HCT116 (cell line): ENCODE data around the gene DNAAF5. TPM values are rescaled to one million over a fixed set of nuclear protein-coding genes. Genes with fewer than 3 reads are reported as not detected.
"Not testable (repeated sequence)": the region's sequence is repeated elsewhere in the genome, so short reads cannot be mapped to it uniquely, and the experiment has no call there.

ENCODE experiments used
- ATAC-seq: fragments of 200-7000 bp; cut with Tn5 transposase; 2 replicates; pipeline ENCODE4 v1.9.1; 2020; ENCODE audit warnings: mild to moderate bottlenecking, moderate library complexity
- BruUV-seq: library from RNA; stranded (reverse); fragments of 400-500 nt; replicated peaks from 2 replicates; lab custom pipeline; 2021; lab: Mats Ljungman, UMichigan
- CTCF ChIA-PET: fragments of 300-600 bp; sonication (Branson Sonifier 250); formaldehyde crosslinking; loops from one replicate; lab custom pipeline; 2021; ENCODE audit warnings: antibody characterized with exemption; lab: Charles Lee
- POLR2A ChIA-PET: fragments of 300-600, 350-600 bp; sonication (Branson Sonifier 250); formaldehyde crosslinking; loops from one replicate; lab custom pipeline; 2021; ENCODE audit warnings: antibody characterized with exemption; lab: Charles Lee
- RAD21 ChIA-PET, 2 experiments: fragments of 300-600 bp; sonication (Branson Sonifier 250); formaldehyde crosslinking; loops; one replicate each; lab custom pipeline; 2023; ENCODE audit warnings: low total read pairs in 2 of 2; ENCODE audit not compliant: uncharacterized antibody in 2 of 2, unreplicated experiment in 2 of 2, low non-redundant PET in 1 of 2; lab: Charles Lee
- DNase-seq: peaks from one replicate; pipeline ENCODE4 v3.0.0-alpha.2; 2010; ENCODE audit warnings: low read depth, low spot score
- H2AFZ ChIP-seq: fragments of 200-600 bp; shearing (Covaris generic), sonication (generic); 2 replicates; pipeline ENCODE4 v1.6.1; 2017; ENCODE audit warnings: low read depth, mixed run types, mixed read lengths, antibody characterized with exemption, low read length; ENCODE audit not compliant: poor library complexity, severe bottlenecking
- H3K27ac ChIP-seq: 2 replicates; pipeline ENCODE4 v1.5.1; 2012; ENCODE audit warnings: low read depth, low read length
- H3K27me3 ChIP-seq: fragments of 200-600 bp; sonication (generic); 2 replicates; pipeline ENCODE4 v1.6.1; 2016; ENCODE audit warnings: mixed run types, low read length, mixed read lengths; ENCODE audit not compliant: insufficient read depth
- H3K36me3 ChIP-seq, 2 experiments: fragments of 200-500 bp in 1 of 2; fragments of 200-600 bp in 1 of 2; sonication (Bioruptor generic) in 1 of 2; sonication (generic) in 1 of 2; 2 replicates each; pipeline versions ENCODE4 v1.5.1 to v1.6.1; 2014 to 2016; ENCODE audit warnings: low read length in 2 of 2, inconsistent platforms in 1 of 2, mixed read lengths in 1 of 2, mixed run types in 1 of 2; ENCODE audit not compliant: insufficient read depth in 2 of 2, control insufficient read depth in 1 of 2
- H3K4me1 ChIP-seq, 2 experiments: fragments of 200-600 bp in 1 of 2; sonication (generic) in 1 of 2; 2 replicates each; pipeline versions ENCODE4 v1.5.1 to v1.6.1; 2012 to 2017; ENCODE audit warnings: low read length in 2 of 2, inconsistent platforms in 1 of 2, mild to moderate bottlenecking in 1 of 2, mixed read lengths in 1 of 2, mixed run types in 1 of 2, moderate library complexity in 1 of 2; ENCODE audit not compliant: insufficient read depth in 2 of 2, control insufficient read depth in 1 of 2
- H3K4me2 ChIP-seq: fragments of 200-600 bp; sonication (generic); 2 replicates; pipeline ENCODE4 v1.6.1; 2017; ENCODE audit warnings: mixed run types, low read length, mixed read lengths
- H3K4me3 ChIP-seq, 2 experiments: fragments of 200-600 bp in 1 of 2; sonication (generic) in 1 of 2; replicated peaks in 1 of 2; 2 replicates each; pipeline ENCODE4 v1.5.1; 2011 to 2016; ENCODE audit warnings: low read length in 2 of 2, control low read depth in 1 of 2, low read depth in 1 of 2, mild to moderate bottlenecking in 1 of 2, mixed read lengths in 1 of 2, mixed run types in 1 of 2
- H3K79me2 ChIP-seq: fragments of 200-600 bp; sonication (generic); 2 replicates; pipeline ENCODE4 v1.6.1; 2017; ENCODE audit warnings: mild to moderate bottlenecking, mixed run types, low read length, moderate library complexity, mixed read lengths; ENCODE audit not compliant: insufficient read depth
- H3K9ac ChIP-seq: fragments of 200-600 bp; sonication (generic); 2 replicates; pipeline ENCODE4 v1.6.1; 2016; ENCODE audit warnings: low read length, mixed read lengths
- H3K9me2 ChIP-seq: fragments of 200-600 bp; sonication (generic), shearing (Covaris generic); 2 replicates; pipeline ENCODE4 v1.6.1; 2017; ENCODE audit warnings: mixed run types, mild to moderate bottlenecking, moderate library complexity; ENCODE audit not compliant: insufficient read depth
- H3K9me3 ChIP-seq, 2 experiments: fragments of 200-500 bp in 1 of 2; fragments of 200-600 bp in 1 of 2; sonication (Bioruptor generic) in 1 of 2; sonication (generic) in 1 of 2; 2 replicates each; pipeline ENCODE4 v1.6.1; 2014 to 2017; ENCODE audit warnings: low read length in 2 of 2, mixed read lengths in 2 of 2, inconsistent platforms in 1 of 2, low read depth in 1 of 2, mild to moderate bottlenecking in 1 of 2, mixed run types in 1 of 2, moderate library complexity in 1 of 2; ENCODE audit not compliant: control insufficient read depth in 1 of 2, insufficient read depth in 1 of 2
- H4K20me1 ChIP-seq: fragments of 200-600 bp; sonication (generic), shearing (Covaris generic); 2 replicates; pipeline ENCODE4 v1.6.1; 2017; ENCODE audit warnings: mixed run types, mild to moderate bottlenecking, moderate library complexity; ENCODE audit not compliant: insufficient read depth
- CBX3 ChIP-seq: IDR thresholded peaks from 2 replicates; pipeline ENCODE4 v1.6.1; 2012; ENCODE audit warnings: low read depth
- CEBPB ChIP-seq: IDR thresholded peaks from 2 replicates; pipeline ENCODE4 v1.6.1; 2012; ENCODE audit warnings: low read depth
- CTCF ChIP-seq, 3 experiments: fragments of 200-600 bp in 1 of 3; sonication (generic) in 1 of 3; IDR thresholded peaks in 2 of 3; conservative IDR thresholded peaks in 1 of 3; 2 replicates each; pipeline ENCODE4 v1.5.1; 2012 to 2017; ENCODE audit warnings: low read depth in 2 of 3, low read length in 2 of 3, antibody characterized with exemption in 1 of 3, borderline replicate concordance in 1 of 3, control low read depth in 1 of 3, mild to moderate bottlenecking in 1 of 3, mixed read lengths in 1 of 3, mixed run types in 1 of 3, moderate library complexity in 1 of 3; ENCODE audit not compliant: insufficient read depth in 1 of 3
- ELF1 ChIP-seq: IDR thresholded peaks from 2 replicates; pipeline ENCODE4 v1.6.1; 2012; ENCODE audit warnings: low read depth, borderline replicate concordance
- EZH2 ChIP-seq: fragments of 200-600 bp; sonication (generic); IDR thresholded peaks from 2 replicates; pipeline ENCODE4 v1.6.1; 2017; ENCODE audit warnings: antibody characterized with exemption, mixed run types
- FOSL1 ChIP-seq: IDR thresholded peaks from 2 replicates; pipeline ENCODE4 v1.6.1; 2012; ENCODE audit warnings: low read depth
- POLR2AphosphoS5 ChIP-seq: IDR thresholded peaks from 2 replicates; pipeline ENCODE4 v1.6.1; 2011; ENCODE audit warnings: mild to moderate bottlenecking, low read depth, low read length, moderate library complexity
- RAD21 ChIP-seq: IDR thresholded peaks from 2 replicates; pipeline ENCODE4 v1.6.1; 2012; ENCODE audit warnings: low read depth, mild to moderate bottlenecking
- SIN3A ChIP-seq: IDR thresholded peaks from 2 replicates; pipeline ENCODE4 v1.6.1; 2012; ENCODE audit warnings: low read depth
- YY1 ChIP-seq: IDR thresholded peaks from 2 replicates; pipeline ENCODE4 v1.6.1; 2011; ENCODE audit warnings: low read length, low read depth, moderate library complexity, mild to moderate bottlenecking; ENCODE audit not compliant: insufficient replicate concordance; ENCODE audit errors: extremely low read depth
- ZFX ChIP-seq: fragments of 450-650 bp; IDR thresholded peaks from 2 replicates; pipeline ENCODE4 v1.6.1; 2017
- intact Hi-C: fragments of 100-400 bp; cut with micrococcal nuclease; formaldehyde crosslinking; loops from 2 replicates; pipeline ENCODE4 v1.10.0; 2022
- total RNA-seq: library from RNA; stranded (reverse); gene quantifications from one replicate; pipeline ENCODE4 v1.2.1, GENCODE V29; 2021; ENCODE audit not compliant: unreplicated experiment
- TF ChIP-seq, protein P1 (sequence below): IDR thresholded peaks from 2 replicates; pipeline ENCODE4 v1.6.1; 2011; ENCODE audit warnings: mild to moderate bottlenecking, low read length, moderate library complexity; ENCODE audit not compliant: insufficient replicate concordance; ENCODE audit errors: extremely low read depth
- TF ChIP-seq, protein P2 (sequence below): IDR thresholded peaks from 2 replicates; pipeline ENCODE4 v1.6.1; 2012

DNAAF5 gene
- total RNA-seq, 1 experiment from 2014 or later = 69.4 TPM

GRCh38 chr7:794671-795329 is 68.3 kb downstream of the DNAAF5 start:
- Histone ChIP-seq H3K36me3 (no peaks in the 10 kb centered on the region), H3K79me2 (no peaks in the 10 kb centered on the region), H2AFZ (no peak overlapping the region), H3K9me2 (no peaks in the 10 kb centered on the region), H3K9me3 (no peaks in the 10 kb centered on the region), H4K20me1 (no peaks in the 10 kb centered on the region), H3K9ac (no peak overlapping the region), H3K4me1 (no peaks in the 10 kb centered on the region), H3K27ac (no peak overlapping the region), H3K4me3 (no peak overlapping the region), H3K4me2 (no peak overlapping the region), H3K27me3 (no peaks in the 10 kb centered on the region)
- TF ChIP-seq ZFX (no peak), CTCF (IDR thresholded peaks at IDR 0.05 in 2 of 3, conservative IDR thresholded peaks at IDR 0.05 in 1 of 3; ENCODE audit: borderline replicate concordance in 1 of 3, insufficient read depth in 1 of 3, low read depth in 2 of 3, low read length in 2 of 3) (no peak), RAD21 (no peak), YY1 (no peak), CEBPB (no peak), POLR2AphosphoS5 (no peak), ELF1 (no peak), SIN3A (no peak), FOSL1 (no peak), CBX3 (no peak), EZH2 (no peak)
- TF ChIP-seq, protein P1, sequence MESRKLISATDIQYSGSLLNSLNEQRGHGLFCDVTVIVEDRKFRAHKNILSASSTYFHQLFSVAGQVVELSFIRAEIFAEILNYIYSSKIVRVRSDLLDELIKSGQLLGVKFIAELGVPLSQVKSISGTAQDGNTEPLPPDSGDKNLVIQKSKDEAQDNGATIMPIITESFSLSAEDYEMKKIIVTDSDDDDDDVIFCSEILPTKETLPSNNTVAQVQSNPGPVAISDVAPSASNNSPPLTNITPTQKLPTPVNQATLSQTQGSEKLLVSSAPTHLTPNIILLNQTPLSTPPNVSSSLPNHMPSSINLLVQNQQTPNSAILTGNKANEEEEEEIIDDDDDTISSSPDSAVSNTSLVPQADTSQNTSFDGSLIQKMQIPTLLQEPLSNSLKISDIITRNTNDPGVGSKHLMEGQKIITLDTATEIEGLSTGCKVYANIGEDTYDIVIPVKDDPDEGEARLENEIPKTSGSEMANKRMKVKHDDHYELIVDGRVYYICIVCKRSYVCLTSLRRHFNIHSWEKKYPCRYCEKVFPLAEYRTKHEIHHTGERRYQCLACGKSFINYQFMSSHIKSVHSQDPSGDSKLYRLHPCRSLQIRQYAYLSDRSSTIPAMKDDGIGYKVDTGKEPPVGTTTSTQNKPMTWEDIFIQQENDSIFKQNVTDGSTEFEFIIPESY = no peak
- TF ChIP-seq, protein P2, sequence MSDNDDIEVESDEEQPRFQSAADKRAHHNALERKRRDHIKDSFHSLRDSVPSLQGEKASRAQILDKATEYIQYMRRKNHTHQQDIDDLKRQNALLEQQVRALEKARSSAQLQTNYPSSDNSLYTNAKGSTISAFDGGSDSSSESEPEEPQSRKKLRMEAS = no peak
- CTCF ChIA-PET = no interaction called here
- POLR2A ChIA-PET = no interaction called here
- intact Hi-C loops = no loop called here
- DNase-seq (no peak), ATAC-seq (no peak)
- RAD21 ChIA-PET = no interaction called here
- BruUV-seq = no TSS peak

GRCh38 chr7:796434-797169 is 70.1 kb downstream of the DNAAF5 start:
- H3K4me2 ChIP-seq, H3K4me1 ChIP-seq, intact Hi-C loops, H2AFZ ChIP-seq, ATAC-seq, BruUV-seq, H4K20me1 ChIP-seq, H3K4me3 ChIP-seq, H3K9ac ChIP-seq, H3K27ac ChIP-seq, POLR2A ChIA-PET, H3K9me2 ChIP-seq, DNase-seq, H3K36me3 ChIP-seq, CTCF ChIA-PET, H3K9me3 ChIP-seq, H3K79me2 ChIP-seq, RAD21 ChIA-PET, H3K27me3 ChIP-seq: not testable (repeated sequence)
